Endothelial cell of umbilical vein (primary cell): ENCODE results near the gene TYW1. TPM values are rescaled to one million over a fixed set of nuclear protein-coding genes. Genes with fewer than 3 reads are reported as not detected.
"Not testable (repeated sequence)": the region's sequence is repeated elsewhere in the genome, so short reads cannot be mapped to it uniquely, and the experiment has no call there.

Experiments used
- BruUV-seq: library from RNA; stranded (reverse); fragments of 400-500 nt; replicated peaks from 2 replicates; lab custom pipeline; 2021; lab: Mats Ljungman, UMichigan
- CTCF ChIA-PET: fragments of 300-600, 350-600 bp; sonication (Branson Sonifier 250); formaldehyde crosslinking; loops from one replicate; lab custom pipeline; 2021; ENCODE audit warnings: antibody characterized with exemption, inconsistent platforms; lab: Charles Lee
- POLR2A ChIA-PET: fragments of 300-600, 350-600 bp; sonication (Branson Sonifier 250); formaldehyde crosslinking; loops from one replicate; lab custom pipeline; 2021; ENCODE audit warnings: antibody characterized with exemption, inconsistent platforms; lab: Charles Lee
- DNase-seq: peaks from one replicate; pipeline ENCODE4 v3.0.0-alpha.2; 2011; ENCODE audit warnings: low read depth, low spot score
- FAIRE-seq: peaks from 2 replicates; lab custom pipeline; 2011; peaks lifted over from hg19 to GRCh38; lab: Jason Lieb, UNC
- H2AFZ ChIP-seq: 2 replicates; pipeline ENCODE4 v1.6.0; 2012; ENCODE audit warnings: low read depth, low read length, control low read depth, inconsistent platforms
- H3K27ac ChIP-seq: 2 replicates; pipeline ENCODE4 v1.5.1; 2011; ENCODE audit warnings: low read depth, mild to moderate bottlenecking, control low read depth, low read length, moderate library complexity; ENCODE audit not compliant: insufficient read depth
- H3K27me3 ChIP-seq, 2 experiments: 2 replicates each; pipeline versions ENCODE4 v1.6.0 to v1.6.1; 2011; ENCODE audit warnings: low read length in 2 of 2, mixed read lengths in 1 of 2; ENCODE audit not compliant: control insufficient read depth in 2 of 2, insufficient read depth in 2 of 2
- H3K36me3 ChIP-seq, 2 experiments: 2 replicates in 1 of 2; 3 replicates in 1 of 2; pipeline ENCODE4 v1.5.1; 2011; ENCODE audit warnings: low read length in 2 of 2, mild to moderate bottlenecking in 1 of 2, moderate library complexity in 1 of 2; ENCODE audit not compliant: control insufficient read depth in 2 of 2, insufficient read depth in 2 of 2; ENCODE audit errors: extremely low read depth in 1 of 2
- H3K4me1 ChIP-seq: 3 replicates; pipeline ENCODE4 v1.5.1; 2011; ENCODE audit warnings: mild to moderate bottlenecking, low read length; ENCODE audit not compliant: control insufficient read depth, insufficient read depth; ENCODE audit errors: extremely low read depth
- H3K4me2 ChIP-seq: 2 replicates; pipeline ENCODE4 v1.6.1; 2011; ENCODE audit warnings: low read length, control low read depth, mixed read lengths; ENCODE audit not compliant: insufficient read depth
- H3K4me3 ChIP-seq, 3 experiments: fragments of 200-600 bp in 1 of 3; sonication (generic), shearing (Covaris generic) in 1 of 3; replicated peaks in 1 of 3; 2 replicates each; pipeline ENCODE4 v1.5.1; 2011 to 2016; ENCODE audit warnings: control low read depth in 3 of 3, low read length in 3 of 3, mild to moderate bottlenecking in 2 of 3, inconsistent platforms in 1 of 3, low read depth in 1 of 3, moderate library complexity in 1 of 3; ENCODE audit not compliant: insufficient read depth in 1 of 3
- H3K79me2 ChIP-seq: 2 replicates; pipeline ENCODE4 v1.6.0; 2012; ENCODE audit warnings: low read length, inconsistent platforms; ENCODE audit not compliant: control insufficient read depth, insufficient read depth
- H3K9ac ChIP-seq: replicated peaks from 2 replicates; pipeline ENCODE3; 2011; ENCODE audit warnings: low read length, control low read depth; ENCODE audit not compliant: insufficient read depth; ENCODE audit errors: extremely low read depth
- H3K9me1 ChIP-seq: replicated peaks from 3 replicates; pipeline ENCODE4 v1.6.0; 2011; ENCODE audit warnings: mild to moderate bottlenecking, low read length; ENCODE audit not compliant: control insufficient read depth, insufficient read depth; ENCODE audit errors: extremely low read depth
- H3K9me3 ChIP-seq: replicated peaks from 2 replicates; pipeline ENCODE4 v1.5.1; 2012; ENCODE audit warnings: low read length, inconsistent platforms; ENCODE audit not compliant: control insufficient read depth, insufficient read depth
- H4K20me1 ChIP-seq: replicated peaks from 2 replicates; pipeline ENCODE3; 2011; ENCODE audit warnings: mild to moderate bottlenecking, low read length; ENCODE audit not compliant: control insufficient read depth, insufficient read depth; ENCODE audit errors: extremely low read depth
- dilution Hi-C: fragments of 300-500 bp; cut with MboI; formaldehyde crosslinking; loops from one replicate; pipeline ENCODE4 v1.15.0; 2019; ENCODE audit warnings: low sequenced_read_pairs; ENCODE audit not compliant: extremely low pct_ligation_motif_present
- intact Hi-C: fragments of 100-400 bp; cut with micrococcal nuclease; formaldehyde crosslinking; loops from one replicate; pipeline ENCODE4 v1.10.0; 2022
- polyA plus RNA-seq, 4 experiments: library from polyadenylated mRNA; depleted of rRNA in 3 of 4; stranded (reverse) in 3 of 4; unstranded in 1 of 4; fragments of >200 nt; gene quantifications; 2 replicates each; pipeline versions ENCODE4 v1.2.1 to v1.2.3, GENCODE V29; 2011 to 2012; ENCODE audit warnings: missing spikeins in 1 of 4
- total RNA-seq: library from RNA; stranded (reverse); gene quantifications from 2 replicates; pipeline ENCODE4 v1.2.3, GENCODE V29; 2021

Gene TYW1
- total and polyA plus RNA-seq, 2 donors (not counting 3 experiments of a cell fraction or from before 2014, with no cell fraction given) = 7.7 to 15.9 TPM

DNA sequence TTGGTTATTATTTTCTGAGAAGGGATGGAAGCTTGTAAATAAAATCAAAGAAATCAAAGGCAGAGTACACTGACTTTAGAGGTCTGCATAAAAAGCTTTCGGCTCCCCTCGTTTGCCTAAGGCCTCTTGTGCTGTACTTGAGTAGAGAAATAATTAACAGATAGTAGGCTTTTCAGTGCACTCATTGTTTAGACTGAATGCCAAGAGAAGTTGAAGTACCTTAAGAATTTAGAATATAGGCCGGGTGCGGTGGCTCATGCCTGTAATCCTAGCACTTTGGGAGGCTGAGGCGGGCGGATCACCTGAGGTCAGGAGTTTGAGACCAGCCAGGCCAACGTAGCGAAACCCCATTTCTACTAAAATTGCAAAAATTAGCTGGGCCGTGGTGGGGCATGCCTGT lies 232.4 kb downstream of the TYW1 start:
- H4K20me1 ChIP-seq, FAIRE-seq, H3K27me3 ChIP-seq, H3K9me1 ChIP-seq, H3K9me3 ChIP-seq, H3K27ac ChIP-seq, H3K4me3 ChIP-seq, dilution Hi-C loops, POLR2A ChIA-PET, H3K36me3 ChIP-seq, H2AFZ ChIP-seq, BruUV-seq, intact Hi-C loops, H3K4me2 ChIP-seq, CTCF ChIA-PET, H3K4me1 ChIP-seq, H3K9ac ChIP-seq, DNase-seq, H3K79me2 ChIP-seq: not testable (repeated sequence)

DNA sequence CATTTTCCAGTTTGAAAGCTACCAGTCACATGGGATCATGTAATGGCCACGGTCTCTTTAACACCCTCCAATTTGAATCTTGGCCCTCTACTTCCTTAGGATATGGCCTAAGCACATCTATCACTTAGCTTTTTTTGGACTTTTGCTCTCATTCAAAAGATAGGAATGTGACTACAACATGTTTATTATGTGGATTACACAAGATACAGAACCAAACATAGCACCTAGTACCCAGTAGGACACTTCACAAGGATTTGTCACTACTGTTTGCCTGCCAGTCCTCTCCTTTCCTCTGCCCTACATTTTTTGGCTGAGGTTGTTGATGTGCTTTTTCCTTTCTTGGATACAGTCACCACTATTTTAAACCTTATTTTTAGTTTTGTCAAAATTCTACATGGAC lies 233.4 kb downstream of the TYW1 start:
- H3K4me3 ChIP-seq, POLR2A ChIA-PET, H3K4me1 ChIP-seq, H4K20me1 ChIP-seq, H3K4me2 ChIP-seq, BruUV-seq, H3K9me1 ChIP-seq, intact Hi-C loops, dilution Hi-C loops, H2AFZ ChIP-seq, H3K27ac ChIP-seq, H3K9me3 ChIP-seq, H3K36me3 ChIP-seq, H3K27me3 ChIP-seq, DNase-seq, H3K9ac ChIP-seq, FAIRE-seq, CTCF ChIA-PET, H3K79me2 ChIP-seq: not testable (repeated sequence)

DNA sequence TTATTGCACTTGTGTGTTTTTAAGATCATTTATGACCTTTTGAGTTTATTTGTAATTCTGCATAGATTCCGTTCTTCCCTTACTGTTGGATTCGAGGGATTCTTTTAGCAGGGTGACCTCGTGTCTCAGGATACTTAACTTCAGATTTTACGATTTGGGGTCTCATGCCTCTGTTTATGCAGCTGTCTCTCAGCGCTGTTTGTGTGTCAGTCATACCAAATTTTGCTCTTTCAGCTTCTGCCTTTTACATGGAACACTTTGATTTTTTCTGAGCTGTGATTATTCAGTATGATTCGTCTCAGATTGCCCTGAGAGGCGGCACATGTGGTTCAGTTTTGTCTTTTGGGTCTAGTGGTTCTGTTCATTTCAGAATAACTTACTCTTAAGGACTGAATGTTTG lies 236.9 kb downstream of the TYW1 start:
- intact Hi-C loops, FAIRE-seq, CTCF ChIA-PET, H3K36me3 ChIP-seq, H3K79me2 ChIP-seq, DNase-seq, H3K4me3 ChIP-seq, BruUV-seq, H3K4me1 ChIP-seq, H3K9me3 ChIP-seq, H3K27me3 ChIP-seq, H2AFZ ChIP-seq, H3K9ac ChIP-seq, H3K4me2 ChIP-seq, H4K20me1 ChIP-seq, dilution Hi-C loops, H3K27ac ChIP-seq, POLR2A ChIA-PET, H3K9me1 ChIP-seq: not testable (repeated sequence)

DNA sequence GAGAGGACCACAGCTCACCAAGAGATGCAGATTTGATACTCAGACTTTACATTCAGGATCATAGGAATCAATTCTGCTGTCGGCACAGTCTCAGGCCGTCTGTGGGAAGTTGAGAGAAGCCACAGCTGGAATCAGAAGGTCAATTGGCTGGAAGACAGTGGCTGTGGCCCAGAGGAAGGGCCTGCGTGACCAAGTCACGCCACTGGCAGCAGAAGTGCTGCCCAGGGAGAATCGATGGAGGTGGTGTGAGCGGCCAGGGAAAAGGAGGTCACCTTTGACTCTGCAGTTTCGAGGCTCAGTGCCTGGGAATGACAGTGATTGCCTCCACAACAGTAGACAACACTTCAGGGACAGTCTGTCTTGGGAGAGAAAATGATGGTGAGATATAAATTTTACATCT lies 239.6 kb downstream of the TYW1 start:
- H3K36me3 ChIP-seq, H3K4me3 ChIP-seq, H3K9ac ChIP-seq, H3K79me2 ChIP-seq, FAIRE-seq, H3K9me3 ChIP-seq, H3K27me3 ChIP-seq, dilution Hi-C loops, H3K4me1 ChIP-seq, H2AFZ ChIP-seq, POLR2A ChIA-PET, H4K20me1 ChIP-seq, H3K4me2 ChIP-seq, intact Hi-C loops, H3K9me1 ChIP-seq, DNase-seq, BruUV-seq, H3K27ac ChIP-seq: not testable (repeated sequence)
- CTCF ChIA-PET = interaction anchor here (0.6 kb wide), 1 partner anchor 78 kb away, joined by 3 read pairs; no protein-coding TSS in a partner anchor
